NCI-H524 (cell line): ENCODE measurements around the gene TAS2R3.
A peak's percentile ranks its signal among the peaks of the same experiment; 100 is the strongest.

ENCODE experiments used
- DNase-seq, 2 experiments: peaks; one replicate each; lab custom pipeline; 2025; lab: John Stamatoyannopoulos, UW

Gene TAS2R3

GRCh38 chr7:141785706-141786552 lies 22.0 kb downstream of the TAS2R3 start:
- peak; percentile 3 to 57 for DNase-seq

GRCh38 chr7:141788296-141788695 lies 24.4 kb downstream of the TAS2R3 start:
- DNase-seq, result no peak

GRCh38 chr7:141789917-141790316 lies 26.0 kb downstream of the TAS2R3 start, which contains the start of gene TAS2R5:
Gene TAS2R5, plus strand, starts transcription at chr7:141790217. Its CDS starts 145 bp downstream, at chr7:141790362.
- DNase-seq, result no peak

- DNase-seq, result no peak
Observed at GRCh38 chr7:141792526-141792925, 28.6 kb downstream of the TAS2R3 start.
